Measurements from ENCODE around the gene SH3BP4. TPM values are rescaled to one million over a fixed set of nuclear protein-coding genes. Genes with fewer than 3 reads are reported as not detected.

The SH3BP4 gene
- total and polyA plus RNA-seq, 10 of the 15 experiments (the other 5 are each of a cell fraction or from before 2014, with no cell fraction given), result 0.03 to 0.36 TPM; not detected in 8

GRCh38 chr2:234961784-234962183 lies 10.0 kb downstream of the SH3BP4 start:
- no peak overlapping the region for H3K4me3 ChIP-seq
- no peak for ATAC-seq
- no peak overlapping the region for H3K9ac ChIP-seq (ENCODE audit: control insufficient read depth, insufficient read depth, low read length)
- no peaks in the 10 kb centered on the region for H4K20me1 ChIP-seq (ENCODE audit: control insufficient read depth, insufficient read depth)
- no TSS peak for BruUV-seq (replicated peaks)
- WGBS (ENCODE audit: insufficient coverage, insufficient replicate concordance, low lambda C conversion rate, missing lambda C conversion rate), result 58% methylated on average over 2 of the region's 2 CpGs
- in situ Hi-C loops (cut with MboI) (no loop called here), intact Hi-C loops (cut with micrococcal nuclease; ENCODE audit: unreplicated experiment) (no loop called here)
- FAIRE-seq, result no peak
- ChIA-PET SMC1A (ENCODE audit: uncharacterized antibody, unreplicated experiment) (no interaction called here), RAD21 (ENCODE audit: unreplicated experiment) (no interaction called here), CTCF (no interaction called here), POLR2A (no interaction called here)
- TF ChIP-seq ZNF687 (IDR thresholded peaks at IDR 0.05), result no peak
- TF ChIP-seq PAX8 (IDR thresholded peaks at IDR 0.05), result no peak
- no peak for TF ChIP-seq BHLHE40 (IDR thresholded peaks at IDR 0.05; ENCODE audit: borderline replicate concordance in 1 of 2, low read depth in 2 of 2, low read length in 1 of 2)
- TF ChIP-seq SREBF1 (IDR thresholded peaks at IDR 0.05; ENCODE audit: low read length), result no peak
- no peak for TF ChIP-seq HSF1 (IDR thresholded peaks at IDR 0.05; ENCODE audit: low read depth, low read length)
- TF ChIP-seq E2F4 (IDR thresholded peaks at IDR 0.05; ENCODE audit: low read depth, low read length), result no peak
- H2AFZ ChIP-seq (ENCODE audit: control insufficient read depth, low read depth, low read length), result no peak overlapping the region
- H3K27me3 ChIP-seq (replicated peaks in 1 of 2; ENCODE audit: control insufficient read depth in 2 of 2, insufficient read depth in 2 of 2, low read length in 1 of 2), result no peaks in the 10 kb centered on the region
- DNase-seq (ENCODE audit: low read depth, low spot score), result no peak
- H3K9me3 ChIP-seq (replicated peaks; ENCODE audit: control insufficient read depth, insufficient read depth, low read length), result no peaks in the 10 kb centered on the region
- H3K27ac ChIP-seq (ENCODE audit: control insufficient read depth, insufficient read depth), result no peak overlapping the region
- H3K36me3 ChIP-seq (ENCODE audit: control insufficient read depth in 2 of 2, insufficient read depth in 2 of 2, low read length in 1 of 2), result no peaks in the 10 kb centered on the region
- no peaks in the 10 kb centered on the region for H3K79me2 ChIP-seq (ENCODE audit: control insufficient read depth, insufficient read depth, low read length)
- H3K4me2 ChIP-seq (ENCODE audit: control insufficient read depth, insufficient read depth), result no peak overlapping the region
- H3K4me1 ChIP-seq (ENCODE audit: control insufficient read depth, insufficient read depth, low read length), result no peaks in the 10 kb centered on the region

Data from GM12878 (cell line).